ENCODE results near the gene OR52E1. TPM values are rescaled to one million over a fixed set of nuclear protein-coding genes. Genes with fewer than 3 reads are reported as not detected.

OR52E1 gene
- total RNA-seq, 1 donor from 2014 or later, result not detected

DNA sequence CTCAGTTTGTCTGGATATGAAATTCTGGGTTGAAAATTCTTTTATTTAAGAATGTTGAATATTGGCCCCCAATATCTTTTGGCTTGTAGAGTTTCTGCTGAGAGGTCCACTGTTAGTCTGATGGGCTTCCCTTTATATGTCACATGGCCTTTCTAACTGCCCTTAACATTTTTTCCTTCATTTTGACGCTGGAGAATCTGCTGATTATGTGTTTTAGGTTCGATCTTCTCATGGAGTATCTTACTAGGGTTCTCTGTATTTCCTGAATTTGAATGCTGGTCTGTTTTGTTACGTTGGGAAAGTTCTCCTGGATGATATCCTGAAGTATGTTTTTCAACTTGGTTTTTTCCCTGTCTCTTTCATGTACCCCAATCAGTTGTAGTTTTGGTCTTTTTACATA, 46.0 kb downstream of the OR52E1 start:
- H3K27ac Mint-ChIP-seq (ENCODE audit: unreplicated experiment), result no peak overlapping the region
- H3K4me1 Mint-ChIP-seq, result no peaks in the 10 kb centered on the region
- peaks cover 9% of the 10 kb centered on the region for H3K27me3 Mint-ChIP-seq (ENCODE audit: low read depth)
- TF ChIP-seq, protein P1, sequence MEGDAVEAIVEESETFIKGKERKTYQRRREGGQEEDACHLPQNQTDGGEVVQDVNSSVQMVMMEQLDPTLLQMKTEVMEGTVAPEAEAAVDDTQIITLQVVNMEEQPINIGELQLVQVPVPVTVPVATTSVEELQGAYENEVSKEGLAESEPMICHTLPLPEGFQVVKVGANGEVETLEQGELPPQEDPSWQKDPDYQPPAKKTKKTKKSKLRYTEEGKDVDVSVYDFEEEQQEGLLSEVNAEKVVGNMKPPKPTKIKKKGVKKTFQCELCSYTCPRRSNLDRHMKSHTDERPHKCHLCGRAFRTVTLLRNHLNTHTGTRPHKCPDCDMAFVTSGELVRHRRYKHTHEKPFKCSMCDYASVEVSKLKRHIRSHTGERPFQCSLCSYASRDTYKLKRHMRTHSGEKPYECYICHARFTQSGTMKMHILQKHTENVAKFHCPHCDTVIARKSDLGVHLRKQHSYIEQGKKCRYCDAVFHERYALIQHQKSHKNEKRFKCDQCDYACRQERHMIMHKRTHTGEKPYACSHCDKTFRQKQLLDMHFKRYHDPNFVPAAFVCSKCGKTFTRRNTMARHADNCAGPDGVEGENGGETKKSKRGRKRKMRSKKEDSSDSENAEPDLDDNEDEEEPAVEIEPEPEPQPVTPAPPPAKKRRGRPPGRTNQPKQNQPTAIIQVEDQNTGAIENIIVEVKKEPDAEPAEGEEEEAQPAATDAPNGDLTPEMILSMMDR (conservative IDR thresholded peaks at IDR 0.05), result no peak
- H3K4me3 Mint-ChIP-seq, result no peak overlapping the region
- H3K36me3 Mint-ChIP-seq (ENCODE audit: low read depth), result no peaks in the 10 kb centered on the region
- no peak for DNase-seq (ENCODE audit: low read depth, low spot score)
- H3K9me3 Mint-ChIP-seq, result no peaks in the 10 kb centered on the region

DNA sequence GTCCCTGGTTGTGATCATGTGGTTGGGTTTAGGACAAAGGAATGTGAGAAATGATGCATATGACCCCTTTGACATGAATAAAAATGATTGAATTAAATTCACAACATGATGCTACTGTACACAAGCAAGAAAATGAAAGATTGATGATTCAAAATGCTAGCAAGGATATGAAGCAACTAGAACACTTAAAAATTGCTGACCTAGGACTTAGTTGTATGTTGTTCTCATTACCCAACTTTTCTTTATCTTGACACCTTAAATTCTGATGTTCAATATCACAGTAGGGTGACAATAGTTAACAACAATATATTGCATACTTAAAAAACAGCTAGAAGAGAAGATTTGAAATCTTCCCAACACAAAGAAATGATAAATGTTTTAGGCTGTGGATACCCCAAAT, 48.2 kb downstream of the OR52E1 start:
- Mint-ChIP-seq H3K9me3 (no peaks in the 10 kb centered on the region), H3K27me3 (ENCODE audit: low read depth) (peaks cover 8% of the 10 kb centered on the region), H3K36me3 (ENCODE audit: low read depth) (no peaks in the 10 kb centered on the region), H3K27ac (ENCODE audit: unreplicated experiment) (no peak overlapping the region), H3K4me1 (no peaks in the 10 kb centered on the region), H3K4me3 (no peak overlapping the region)
- DNase-seq (ENCODE audit: low read depth, low spot score), result no peak
- TF ChIP-seq, protein P1 (conservative IDR thresholded peaks at IDR 0.05), result no peak

DNA sequence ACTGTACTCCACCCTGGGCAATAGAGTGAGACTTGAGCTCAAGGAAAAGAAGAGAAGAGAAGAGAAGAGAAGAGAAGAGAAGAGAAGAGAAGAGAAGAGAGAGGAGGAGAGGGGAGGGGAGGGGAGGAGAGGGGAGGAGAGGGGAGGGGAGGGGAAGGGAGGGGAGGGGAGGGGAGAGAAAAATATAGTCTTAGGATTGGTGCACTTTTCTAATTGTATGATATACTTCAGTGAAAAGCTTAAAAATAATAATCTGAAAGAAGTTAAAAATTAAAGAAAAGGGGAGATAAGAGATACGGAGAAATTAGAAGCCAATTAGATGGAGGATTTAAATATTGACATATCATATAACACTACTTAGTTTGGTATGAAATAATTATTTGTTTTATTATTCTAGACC, 49.5 kb downstream of the OR52E1 start:
- no peak for DNase-seq (ENCODE audit: low read depth, low spot score)
- Mint-ChIP-seq H3K27me3 (ENCODE audit: low read depth) (peaks cover 18% of the 10 kb centered on the region), H3K9me3 (no peaks in the 10 kb centered on the region), H3K4me1 (no peaks in the 10 kb centered on the region), H3K27ac (ENCODE audit: unreplicated experiment) (no peak overlapping the region), H3K36me3 (ENCODE audit: low read depth) (no peaks in the 10 kb centered on the region), H3K4me3 (no peak overlapping the region)
- TF ChIP-seq, protein P1 (conservative IDR thresholded peaks at IDR 0.05), result no peak

Other genes starting within 250 kb of the OR52E1 start
- gene OR51F2, start 248.3 kb upstream of the OR52E1 start, total RNA-seq, result not detected in 2 replicates
- gene OR51S1, start 220.4 kb upstream of the OR52E1 start, total RNA-seq, result not detected in 2 replicates
- not detected in 2 replicates for gene OR51T1, start 187.7 kb upstream of the OR52E1 start, total RNA-seq
- not detected in 2 replicates for gene OR51A7, start 165.8 kb upstream of the OR52E1 start, total RNA-seq
- not detected in 2 replicates for gene OR51G2, start 150.2 kb upstream of the OR52E1 start, total RNA-seq
- gene OR51G1, start 145.2 kb upstream of the OR52E1 start, total RNA-seq, result not detected in 2 replicates
- gene OR51A4, start 122.0 kb upstream of the OR52E1 start, total RNA-seq, result not detected in 2 replicates
- not detected in 2 replicates for gene OR51A2, start 113.9 kb upstream of the OR52E1 start, total RNA-seq
- not detected in 2 replicates for gene OR51L1, start 74.7 kb upstream of the OR52E1 start, total RNA-seq
- gene OR52J3, start 23.0 kb upstream of the OR52E1 start, total RNA-seq, result not detected in 2 replicates
- not detected in 2 replicates for gene OR52E2, start 9.9 kb upstream of the OR52E1 start, total RNA-seq
- gene OR52A5, start 68.8 kb downstream of the OR52E1 start, total RNA-seq, result not detected in 2 replicates
- not detected in 2 replicates for gene OR52A1, start 85.2 kb downstream of the OR52E1 start, total RNA-seq
- not detected in 2 replicates for gene OR51V1, start 131.1 kb downstream of the OR52E1 start, total RNA-seq
- not detected in 2 replicates for gene HBB, start 157.5 kb downstream of the OR52E1 start, total RNA-seq
- not detected in 2 replicates for gene HBD, start 164.9 kb downstream of the OR52E1 start, total RNA-seq
- gene HBG1, start 180.3 kb downstream of the OR52E1 start, total RNA-seq, result not detected in 2 replicates
- gene HBG2, start 185.2 kb downstream of the OR52E1 start, total RNA-seq, result not detected in 2 replicates
- gene HBE1, start 200.4 kb downstream of the OR52E1 start, total RNA-seq, result 0.45 and 0.56 TPM in 2 replicates
- not detected in 2 replicates for gene OR51B4, start 232.4 kb downstream of the OR52E1 start, total RNA-seq

All from neural crest cell (in vitro differentiated cells).